Astrocyte (in vitro differentiated cells and primary cell): ENCODE data around the gene KCNAB1.

ENCODE experiments used
- EZH2 ChIP-seq: IDR thresholded peaks from 2 replicates; pipeline ENCODE4 v1.6.1; 2012; ENCODE audit warnings: mild to moderate bottlenecking, low read length, inconsistent platforms; ENCODE audit not compliant: insufficient read depth
- TF ChIP-seq, protein P1 (sequence below): IDR thresholded peaks from 2 replicates; pipeline ENCODE4 v1.5.1; 2011; ENCODE audit warnings: low read depth, mild to moderate bottlenecking, inconsistent platforms, low read length, moderate library complexity; ENCODE audit not compliant: insufficient read depth

DNA sequence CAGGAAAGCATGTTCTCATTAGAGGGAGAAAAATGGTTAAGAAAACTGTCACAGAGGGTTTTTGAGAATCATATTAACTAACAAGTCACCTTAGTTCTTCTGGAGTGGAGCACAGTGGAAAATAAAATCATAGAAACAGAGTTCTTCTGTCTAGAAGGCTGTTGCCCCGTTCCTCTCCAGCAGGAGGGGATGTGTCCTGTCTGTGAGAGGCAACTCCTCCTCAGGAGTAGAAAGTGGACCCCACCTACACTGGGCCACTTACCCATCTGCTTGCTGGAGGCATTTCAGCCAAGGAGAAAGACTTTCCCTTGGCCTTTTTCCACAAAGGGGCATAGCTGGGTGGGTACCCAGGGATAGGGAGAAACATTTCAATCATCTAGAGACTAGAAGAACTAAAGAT, 327.9 kb downstream of the KCNAB1 start:
- TF ChIP-seq, protein P1, sequence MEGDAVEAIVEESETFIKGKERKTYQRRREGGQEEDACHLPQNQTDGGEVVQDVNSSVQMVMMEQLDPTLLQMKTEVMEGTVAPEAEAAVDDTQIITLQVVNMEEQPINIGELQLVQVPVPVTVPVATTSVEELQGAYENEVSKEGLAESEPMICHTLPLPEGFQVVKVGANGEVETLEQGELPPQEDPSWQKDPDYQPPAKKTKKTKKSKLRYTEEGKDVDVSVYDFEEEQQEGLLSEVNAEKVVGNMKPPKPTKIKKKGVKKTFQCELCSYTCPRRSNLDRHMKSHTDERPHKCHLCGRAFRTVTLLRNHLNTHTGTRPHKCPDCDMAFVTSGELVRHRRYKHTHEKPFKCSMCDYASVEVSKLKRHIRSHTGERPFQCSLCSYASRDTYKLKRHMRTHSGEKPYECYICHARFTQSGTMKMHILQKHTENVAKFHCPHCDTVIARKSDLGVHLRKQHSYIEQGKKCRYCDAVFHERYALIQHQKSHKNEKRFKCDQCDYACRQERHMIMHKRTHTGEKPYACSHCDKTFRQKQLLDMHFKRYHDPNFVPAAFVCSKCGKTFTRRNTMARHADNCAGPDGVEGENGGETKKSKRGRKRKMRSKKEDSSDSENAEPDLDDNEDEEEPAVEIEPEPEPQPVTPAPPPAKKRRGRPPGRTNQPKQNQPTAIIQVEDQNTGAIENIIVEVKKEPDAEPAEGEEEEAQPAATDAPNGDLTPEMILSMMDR = peak; percentile 52
- TF ChIP-seq EZH2 = no peak
